ENCODE data around the gene PRRC2B. TPM values are rescaled to one million over a fixed set of nuclear protein-coding genes. Genes with fewer than 3 reads are reported as not detected.
"Not testable (repeated sequence)": the region's sequence is repeated elsewhere in the genome, so short reads cannot be mapped to it uniquely, and the experiment has no call there.

Gene PRRC2B
- total RNA-seq, 1 experiment from 2014 or later, result 48.4 TPM

- DNase-seq (ENCODE audit: low spot score), result peak; percentile 98
- in situ Hi-C loops (cut with HindIII; ENCODE audit: low sequenced_read_pairs), result no loop called here
Observed at GRCh38 chr9:131382850-131383729, 10.8 kb upstream of the PRRC2B start.

GRCh38 chr9:131385296-131385695 is 8.6 kb upstream of the PRRC2B start:
- no peak for DNase-seq (ENCODE audit: low spot score)
- in situ Hi-C loops (cut with HindIII; ENCODE audit: low sequenced_read_pairs), result no loop called here

- in situ Hi-C loops (cut with HindIII; ENCODE audit: low sequenced_read_pairs), result no loop called here
- DNase-seq (ENCODE audit: low spot score), result no peak
Observed at GRCh38 chr9:131386281-131386680, 7.6 kb upstream of the PRRC2B start.

- DNase-seq (ENCODE audit: low spot score), result no peak
- in situ Hi-C loops (cut with HindIII; ENCODE audit: low sequenced_read_pairs), result no loop called here
Observed at GRCh38 chr9:131387394-131387793, 6.5 kb upstream of the PRRC2B start.

GRCh38 chr9:131391020-131391419 is 2.9 kb upstream of the PRRC2B start:
- in situ Hi-C loops (cut with HindIII; ENCODE audit: low sequenced_read_pairs), result no loop called here

GRCh38 chr9:131391504-131391903 is 2.4 kb upstream of the PRRC2B start:
- in situ Hi-C loops (cut with HindIII; ENCODE audit: low sequenced_read_pairs), result no loop called here
- no peak for DNase-seq (ENCODE audit: low spot score)

More at GRCh38 chr9:131391020-131391419, 2.9 kb upstream of the PRRC2B start:
- no peak for DNase-seq (ENCODE audit: low spot score)

GRCh38 chr9:131394464-131395156 is 724 bp downstream of the PRRC2B start:
- peak; percentile 59 for DNase-seq (ENCODE audit: low spot score)
- in situ Hi-C loops (cut with HindIII; ENCODE audit: low sequenced_read_pairs), result no loop called here

GRCh38 chr9:131395157-131396098 is 1.5 kb downstream of the PRRC2B start:
- DNase-seq (ENCODE audit: low spot score), result peak; percentile 56
- in situ Hi-C loops (cut with HindIII; ENCODE audit: low sequenced_read_pairs), result no loop called here

GRCh38 chr9:131396099-131396479 is 2.2 kb downstream of the PRRC2B start:
- in situ Hi-C loops (cut with HindIII; ENCODE audit: low sequenced_read_pairs), result not testable (repeated sequence)

GRCh38 chr9:131396626-131397025 is 2.7 kb downstream of the PRRC2B start:
- in situ Hi-C loops (cut with HindIII; ENCODE audit: low sequenced_read_pairs), result no loop called here
- DNase-seq (ENCODE audit: low spot score), result peak; percentile 61

More at GRCh38 chr9:131396099-131396479, 2.2 kb downstream of the PRRC2B start:
- not testable (repeated sequence) for DNase-seq (ENCODE audit: low spot score)

GRCh38 chr9:131397100-131397790 is 3.4 kb downstream of the PRRC2B start:
- DNase-seq (ENCODE audit: low spot score), result no peak
- in situ Hi-C loops (cut with HindIII; ENCODE audit: low sequenced_read_pairs), result no loop called here

- DNase-seq (ENCODE audit: low spot score), result peak; percentile 63
- in situ Hi-C loops (cut with HindIII; ENCODE audit: low sequenced_read_pairs), result no loop called here
Observed at GRCh38 chr9:131398204-131398603, 4.3 kb downstream of the PRRC2B start.

GRCh38 chr9:131399972-131400371 is 6.1 kb downstream of the PRRC2B start:
- no peak for DNase-seq (ENCODE audit: low spot score)
- in situ Hi-C loops (cut with HindIII; ENCODE audit: low sequenced_read_pairs), result no loop called here

- in situ Hi-C loops (cut with HindIII; ENCODE audit: low sequenced_read_pairs), result no loop called here
- no peak for DNase-seq (ENCODE audit: low spot score)
Observed at GRCh38 chr9:131400627-131401026, 6.7 kb downstream of the PRRC2B start.

- DNase-seq (ENCODE audit: low spot score), result no peak
- in situ Hi-C loops (cut with HindIII; ENCODE audit: low sequenced_read_pairs), result no loop called here
Observed at GRCh38 chr9:131402073-131402472, 8.2 kb downstream of the PRRC2B start.

- DNase-seq (ENCODE audit: low spot score), result peak; percentile 81
- in situ Hi-C loops (cut with HindIII; ENCODE audit: low sequenced_read_pairs), result no loop called here
Observed at GRCh38 chr9:131402738-131403492, 9.0 kb downstream of the PRRC2B start.

GRCh38 chr9:131403493-131403773 is 9.5 kb downstream of the PRRC2B start:
- peak; percentile 66 for DNase-seq (ENCODE audit: low spot score)
- in situ Hi-C loops (cut with HindIII; ENCODE audit: low sequenced_read_pairs), result no loop called here

GRCh38 chr9:131404581-131404980 is 10.7 kb downstream of the PRRC2B start:
- in situ Hi-C loops (cut with HindIII; ENCODE audit: low sequenced_read_pairs), result no loop called here
- DNase-seq (ENCODE audit: low spot score), result no peak
